Amygdala (tissue), 56 donors: Measurements from ENCODE around the gene SERPINI1.

Experiments used
- DNase-seq, 56 donors: peaks; one replicate each; lab custom pipeline; 2025; lab: John Stamatoyannopoulos, UW

The SERPINI1 gene

DNA sequence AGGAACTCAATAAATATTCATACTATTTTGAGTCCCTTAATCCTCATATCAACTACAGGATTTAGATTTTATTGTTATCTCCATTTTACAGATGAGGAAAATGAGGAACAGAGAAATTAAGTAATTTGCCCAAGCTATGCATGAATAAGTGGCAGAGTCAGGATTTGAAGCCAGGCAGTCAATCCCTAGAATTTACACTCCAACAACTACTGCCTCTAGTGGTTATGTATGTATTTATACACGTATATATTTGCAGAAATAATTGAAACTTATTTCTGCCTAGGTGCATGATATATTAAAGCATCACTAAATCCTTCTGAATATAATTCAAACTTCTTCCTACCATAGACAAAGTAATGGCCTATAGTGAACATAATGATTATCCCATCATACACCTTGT, 137.4 kb downstream of the SERPINI1 start:
- DNase-seq: no peak

DNA sequence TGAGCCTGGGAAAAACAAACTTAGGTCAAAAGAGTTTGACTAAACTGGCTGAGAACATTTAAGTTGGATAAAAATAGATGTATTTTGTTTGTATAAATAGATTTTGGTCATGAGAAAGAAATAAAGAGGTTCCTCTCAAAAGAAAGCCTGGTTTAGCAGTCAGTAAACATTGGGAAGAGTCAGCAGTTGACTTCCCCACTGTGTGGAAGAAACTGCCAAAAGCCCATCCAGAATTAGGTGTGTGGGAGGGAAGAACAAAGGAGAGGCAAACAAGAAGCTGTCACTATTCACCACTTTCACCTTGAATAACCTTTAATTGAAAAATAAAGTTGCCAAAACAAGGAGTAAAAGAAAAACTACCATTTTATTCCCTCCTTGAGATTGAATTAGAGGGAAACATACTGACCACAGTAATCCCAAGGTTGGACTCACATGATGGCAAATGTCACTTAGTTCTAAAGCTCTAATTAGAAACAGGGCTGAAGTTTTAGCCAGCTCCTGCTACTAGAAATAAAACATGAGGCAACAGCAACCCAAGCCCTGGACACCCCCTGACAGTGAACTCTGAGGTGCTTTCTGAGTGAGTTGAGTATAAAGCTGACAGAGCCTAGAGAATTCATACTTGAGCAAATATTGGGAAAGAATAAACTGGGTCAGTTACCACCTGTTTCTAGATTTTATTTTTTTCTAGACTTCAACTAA, 139.3 kb downstream of the SERPINI1 start:
- DNase-seq: no peak
